Measurements from ENCODE around the gene IQGAP2. TPM values are rescaled to one million over a fixed set of nuclear protein-coding genes. Genes with fewer than 3 reads are reported as not detected.

IQGAP2 gene
- total and polyA plus RNA-seq, 8 donors: 15.6 to 29.1 (median 17.1) TPM

DNA sequence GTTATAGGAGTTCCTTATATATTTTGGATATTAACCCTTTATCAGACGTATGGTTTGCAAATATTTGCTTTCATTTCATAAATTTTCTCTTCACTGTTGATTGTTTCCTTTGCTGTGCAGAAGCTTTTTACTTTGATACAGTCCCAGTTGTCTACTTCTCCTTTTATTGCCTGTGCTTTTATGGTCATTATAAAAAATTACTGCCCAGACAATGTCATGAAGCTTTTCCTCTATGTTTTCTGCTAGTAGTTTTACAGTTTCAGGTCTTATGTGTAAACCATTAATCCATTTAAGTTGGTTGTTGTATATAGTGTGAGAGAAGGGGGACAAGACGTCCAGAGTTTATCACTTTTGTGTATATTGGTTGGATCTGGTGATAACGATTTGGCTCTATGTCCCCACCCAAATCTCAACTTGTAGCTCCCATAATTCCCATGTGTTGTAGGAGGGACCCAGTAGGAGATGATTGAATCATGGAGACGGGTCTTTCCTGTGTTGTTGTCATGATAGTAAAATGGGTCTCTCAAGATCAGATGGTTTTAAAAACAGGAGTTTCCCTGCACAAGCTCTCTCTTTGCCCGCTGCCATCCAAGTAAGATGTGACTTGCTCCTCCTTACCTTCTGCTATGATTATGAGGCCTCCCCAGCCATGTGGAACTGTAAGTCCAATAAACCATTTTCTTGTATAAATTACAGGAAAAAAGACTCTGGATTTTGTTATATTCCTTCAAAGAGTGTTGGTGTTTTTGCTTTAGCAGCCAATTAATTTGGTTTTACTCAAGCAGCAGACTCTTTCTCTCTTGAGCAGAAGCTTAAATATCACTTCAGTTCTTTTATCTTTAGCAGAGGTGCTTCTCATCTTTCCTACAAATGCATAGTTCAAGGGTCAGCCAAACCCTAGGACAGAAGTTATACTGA lies 326.5 kb downstream of the IQGAP2 start:
- H3K36me3 ChIP-seq: no peaks in the 10 kb centered on the region
- H3K27ac ChIP-seq: no peak overlapping the region
- no peaks in the 10 kb centered on the region for H3K4me1 ChIP-seq
- H3K27me3 ChIP-seq: no peaks in the 10 kb centered on the region
- DNase-seq (no peak), ATAC-seq (no peak)
- TF ChIP-seq, protein P1, sequence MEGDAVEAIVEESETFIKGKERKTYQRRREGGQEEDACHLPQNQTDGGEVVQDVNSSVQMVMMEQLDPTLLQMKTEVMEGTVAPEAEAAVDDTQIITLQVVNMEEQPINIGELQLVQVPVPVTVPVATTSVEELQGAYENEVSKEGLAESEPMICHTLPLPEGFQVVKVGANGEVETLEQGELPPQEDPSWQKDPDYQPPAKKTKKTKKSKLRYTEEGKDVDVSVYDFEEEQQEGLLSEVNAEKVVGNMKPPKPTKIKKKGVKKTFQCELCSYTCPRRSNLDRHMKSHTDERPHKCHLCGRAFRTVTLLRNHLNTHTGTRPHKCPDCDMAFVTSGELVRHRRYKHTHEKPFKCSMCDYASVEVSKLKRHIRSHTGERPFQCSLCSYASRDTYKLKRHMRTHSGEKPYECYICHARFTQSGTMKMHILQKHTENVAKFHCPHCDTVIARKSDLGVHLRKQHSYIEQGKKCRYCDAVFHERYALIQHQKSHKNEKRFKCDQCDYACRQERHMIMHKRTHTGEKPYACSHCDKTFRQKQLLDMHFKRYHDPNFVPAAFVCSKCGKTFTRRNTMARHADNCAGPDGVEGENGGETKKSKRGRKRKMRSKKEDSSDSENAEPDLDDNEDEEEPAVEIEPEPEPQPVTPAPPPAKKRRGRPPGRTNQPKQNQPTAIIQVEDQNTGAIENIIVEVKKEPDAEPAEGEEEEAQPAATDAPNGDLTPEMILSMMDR (IDR thresholded peaks at IDR 0.05): no peak
- intact Hi-C loops (cut with DNase I): no loop called here
- peaks cover 0 to 24% of the 10 kb centered on the region in 2 donors for H3K9me3 ChIP-seq
- H3K4me3 ChIP-seq: no peak overlapping the region

DNA sequence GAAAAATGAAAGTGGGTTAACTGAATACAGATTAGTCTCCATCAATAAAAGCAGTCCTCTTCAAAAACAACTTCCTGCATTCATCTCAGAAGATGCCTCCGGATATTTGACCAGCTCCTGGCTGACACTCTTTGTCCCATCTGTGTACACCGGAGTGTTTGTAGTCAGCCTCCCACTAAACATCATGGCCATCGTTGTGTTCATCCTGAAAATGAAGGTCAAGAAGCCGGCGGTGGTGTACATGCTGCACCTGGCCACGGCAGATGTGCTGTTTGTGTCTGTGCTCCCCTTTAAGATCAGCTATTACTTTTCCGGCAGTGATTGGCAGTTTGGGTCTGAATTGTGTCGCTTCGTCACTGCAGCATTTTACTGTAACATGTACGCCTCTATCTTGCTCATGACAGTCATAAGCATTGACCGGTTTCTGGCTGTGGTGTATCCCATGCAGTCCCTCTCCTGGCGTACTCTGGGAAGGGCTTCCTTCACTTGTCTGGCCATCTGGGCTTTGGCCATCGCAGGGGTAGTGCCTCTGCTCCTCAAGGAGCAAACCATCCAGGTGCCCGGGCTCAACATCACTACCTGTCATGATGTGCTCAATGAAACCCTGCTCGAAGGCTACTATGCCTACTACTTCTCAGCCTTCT lies 329.4 kb downstream of the IQGAP2 start:
- ATAC-seq (no peak), DNase-seq (no peak)
- intact Hi-C loops (cut with DNase I): no loop called here
- Histone ChIP-seq H3K36me3 (no peaks in the 10 kb centered on the region), H3K9me3 (peaks cover 0 to 24% of the 10 kb centered on the region in 2 donors), H3K27ac (no peak overlapping the region), H3K4me3 (no peak overlapping the region), H3K4me1 (peaks cover 0 to 9% of the 10 kb centered on the region in 2 donors), H3K27me3 (no peaks in the 10 kb centered on the region)
- TF ChIP-seq, protein P1 (IDR thresholded peaks at IDR 0.05): no peak

DNA sequence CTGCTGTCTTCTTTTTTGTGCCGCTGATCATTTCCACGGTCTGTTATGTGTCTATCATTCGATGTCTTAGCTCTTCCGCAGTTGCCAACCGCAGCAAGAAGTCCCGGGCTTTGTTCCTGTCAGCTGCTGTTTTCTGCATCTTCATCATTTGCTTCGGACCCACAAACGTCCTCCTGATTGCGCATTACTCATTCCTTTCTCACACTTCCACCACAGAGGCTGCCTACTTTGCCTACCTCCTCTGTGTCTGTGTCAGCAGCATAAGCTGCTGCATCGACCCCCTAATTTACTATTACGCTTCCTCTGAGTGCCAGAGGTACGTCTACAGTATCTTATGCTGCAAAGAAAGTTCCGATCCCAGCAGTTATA lies 329.9 kb downstream of the IQGAP2 start:
- DNase-seq (no peak), ATAC-seq (no peak)
- Histone ChIP-seq H3K9me3 (peaks cover 0 to 21% of the 10 kb centered on the region in 2 donors), H3K4me3 (no peak overlapping the region), H3K36me3 (no peaks in the 10 kb centered on the region), H3K4me1 (peaks cover 0 to 9% of the 10 kb centered on the region in 2 donors), H3K27me3 (no peaks in the 10 kb centered on the region), H3K27ac (no peak overlapping the region)
- TF ChIP-seq, protein P1 (IDR thresholded peaks at IDR 0.05): no peak
- intact Hi-C loops (cut with DNase I): no loop called here

- intact Hi-C loops (cut with DNase I): no loop called here
- Histone ChIP-seq H3K27ac (no peak overlapping the region), H3K4me3 (no peak overlapping the region), H3K27me3 (no peaks in the 10 kb centered on the region), H3K36me3 (no peaks in the 10 kb centered on the region), H3K4me1 (peaks cover 0 to 20% of the 10 kb centered on the region in 2 donors), H3K9me3 (no peaks in the 10 kb centered on the region)
- TF ChIP-seq, protein P1 (IDR thresholded peaks at IDR 0.05): no peak
- ATAC-seq (no peak), DNase-seq (no peak)
These were observed 332.9 kb downstream of the IQGAP2 start for GRCh38 chr5:76735762-76736545.

All from left lung (tissue), 10 donors.